Endothelial cell of umbilical vein (primary cell): ENCODE data around the gene FAM168A. TPM values are rescaled to one million over a fixed set of nuclear protein-coding genes. Genes with fewer than 3 reads are reported as not detected.
A peak's percentile ranks its signal among the peaks of the same experiment; 100 is the strongest.

Experiments used
- BruUV-seq: library from RNA; stranded (reverse); fragments of 400-500 nt; replicated peaks from 2 replicates; lab custom pipeline; 2021; lab: Mats Ljungman, UMichigan
- CTCF ChIA-PET: fragments of 300-600, 350-600 bp; sonication (Branson Sonifier 250); formaldehyde crosslinking; loops from one replicate; lab custom pipeline; 2021; ENCODE audit warnings: antibody characterized with exemption, inconsistent platforms; lab: Charles Lee
- POLR2A ChIA-PET: fragments of 300-600, 350-600 bp; sonication (Branson Sonifier 250); formaldehyde crosslinking; loops from one replicate; lab custom pipeline; 2021; ENCODE audit warnings: antibody characterized with exemption, inconsistent platforms; lab: Charles Lee
- DNase-seq: peaks from one replicate; pipeline ENCODE4 v3.0.0-alpha.2; 2011; ENCODE audit warnings: low read depth, low spot score
- FAIRE-seq: peaks from 2 replicates; lab custom pipeline; 2011; peaks lifted over from hg19 to GRCh38; lab: Jason Lieb, UNC
- H2AFZ ChIP-seq: 2 replicates; pipeline ENCODE4 v1.6.0; 2012; ENCODE audit warnings: low read depth, low read length, control low read depth, inconsistent platforms
- H3K27ac ChIP-seq: 2 replicates; pipeline ENCODE4 v1.5.1; 2011; ENCODE audit warnings: low read depth, mild to moderate bottlenecking, control low read depth, low read length, moderate library complexity; ENCODE audit not compliant: insufficient read depth
- H3K27me3 ChIP-seq, 2 experiments: 2 replicates each; pipeline versions ENCODE4 v1.6.0 to v1.6.1; 2011; ENCODE audit warnings: low read length in 2 of 2, mixed read lengths in 1 of 2; ENCODE audit not compliant: control insufficient read depth in 2 of 2, insufficient read depth in 2 of 2
- H3K36me3 ChIP-seq, 2 experiments: 2 replicates in 1 of 2; 3 replicates in 1 of 2; pipeline ENCODE4 v1.5.1; 2011; ENCODE audit warnings: low read length in 2 of 2, mild to moderate bottlenecking in 1 of 2, moderate library complexity in 1 of 2; ENCODE audit not compliant: control insufficient read depth in 2 of 2, insufficient read depth in 2 of 2; ENCODE audit errors: extremely low read depth in 1 of 2
- H3K4me1 ChIP-seq: 3 replicates; pipeline ENCODE4 v1.5.1; 2011; ENCODE audit warnings: mild to moderate bottlenecking, low read length; ENCODE audit not compliant: control insufficient read depth, insufficient read depth; ENCODE audit errors: extremely low read depth
- H3K4me2 ChIP-seq: 2 replicates; pipeline ENCODE4 v1.6.1; 2011; ENCODE audit warnings: low read length, control low read depth, mixed read lengths; ENCODE audit not compliant: insufficient read depth
- H3K4me3 ChIP-seq, 3 experiments: fragments of 200-600 bp in 1 of 3; sonication (generic), shearing (Covaris generic) in 1 of 3; replicated peaks in 1 of 3; 2 replicates each; pipeline ENCODE4 v1.5.1; 2011 to 2016; ENCODE audit warnings: control low read depth in 3 of 3, low read length in 3 of 3, mild to moderate bottlenecking in 2 of 3, inconsistent platforms in 1 of 3, low read depth in 1 of 3, moderate library complexity in 1 of 3; ENCODE audit not compliant: insufficient read depth in 1 of 3
- H3K79me2 ChIP-seq: 2 replicates; pipeline ENCODE4 v1.6.0; 2012; ENCODE audit warnings: low read length, inconsistent platforms; ENCODE audit not compliant: control insufficient read depth, insufficient read depth
- H3K9ac ChIP-seq: replicated peaks from 2 replicates; pipeline ENCODE3; 2011; ENCODE audit warnings: low read length, control low read depth; ENCODE audit not compliant: insufficient read depth; ENCODE audit errors: extremely low read depth
- H3K9me1 ChIP-seq: replicated peaks from 3 replicates; pipeline ENCODE4 v1.6.0; 2011; ENCODE audit warnings: mild to moderate bottlenecking, low read length; ENCODE audit not compliant: control insufficient read depth, insufficient read depth; ENCODE audit errors: extremely low read depth
- H3K9me3 ChIP-seq: replicated peaks from 2 replicates; pipeline ENCODE4 v1.5.1; 2012; ENCODE audit warnings: low read length, inconsistent platforms; ENCODE audit not compliant: control insufficient read depth, insufficient read depth
- H4K20me1 ChIP-seq: replicated peaks from 2 replicates; pipeline ENCODE3; 2011; ENCODE audit warnings: mild to moderate bottlenecking, low read length; ENCODE audit not compliant: control insufficient read depth, insufficient read depth; ENCODE audit errors: extremely low read depth
- CTCF ChIP-seq, 2 donors: IDR thresholded peaks; 1 replicate in 1 of 2; 2 replicates in 1 of 2; pipeline ENCODE4 v1.5.1; 2011; ENCODE audit warnings: low read length in 2 of 2, mild to moderate bottlenecking in 2 of 2, moderate library complexity in 2 of 2, control low read depth in 1 of 2, inconsistent platforms in 1 of 2, low read depth in 1 of 2; ENCODE audit not compliant: insufficient read depth in 1 of 2; ENCODE audit errors: extremely low read depth in 1 of 2
- EZH2 ChIP-seq: IDR thresholded peaks from 2 replicates; pipeline ENCODE4 v1.6.1; 2012; ENCODE audit warnings: borderline replicate concordance, low read depth, mild to moderate bottlenecking, moderate library complexity, low read length, inconsistent platforms; ENCODE audit not compliant: severe bottlenecking
- FOS ChIP-seq: IDR thresholded peaks from 2 replicates; pipeline ENCODE4 v1.6.1; 2011; ENCODE audit warnings: mild to moderate bottlenecking, low read length, moderate library complexity, borderline replicate concordance; ENCODE audit not compliant: insufficient read depth
- GATA2 ChIP-seq: IDR thresholded peaks from 2 replicates; pipeline ENCODE4 v1.7.0; 2011; ENCODE audit warnings: low read depth, mild to moderate bottlenecking, moderate library complexity, mixed read lengths, low read length; ENCODE audit not compliant: insufficient read length, insufficient read depth
- JUN ChIP-seq: IDR thresholded peaks from 2 replicates; pipeline ENCODE4 v1.6.1; 2011; ENCODE audit warnings: borderline replicate concordance, low read depth; ENCODE audit not compliant: insufficient read length, insufficient read depth
- MAX ChIP-seq: IDR thresholded peaks from 2 replicates; pipeline ENCODE4 v1.6.1; 2011; ENCODE audit not compliant: insufficient read depth, insufficient read length
- MYC ChIP-seq: IDR thresholded peaks from one replicate; pipeline ENCODE4 v1.6.1; 2011; ENCODE audit warnings: mild to moderate bottlenecking, low read depth, low read length
- POLR2A ChIP-seq: IDR thresholded peaks from 2 replicates; pipeline ENCODE4 v1.6.1; 2012; ENCODE audit warnings: low read depth, mild to moderate bottlenecking, control low read depth, low read length
- POLR2AphosphoS5 ChIP-seq: IDR thresholded peaks from 2 replicates; pipeline ENCODE4 v1.6.1; 2012; ENCODE audit warnings: low read depth, mild to moderate bottlenecking, control low read depth, low read length, moderate library complexity; ENCODE audit not compliant: insufficient read depth
- dilution Hi-C: fragments of 300-500 bp; cut with MboI; formaldehyde crosslinking; loops from one replicate; pipeline ENCODE4 v1.15.0; 2019; ENCODE audit warnings: low sequenced_read_pairs; ENCODE audit not compliant: extremely low pct_ligation_motif_present
- intact Hi-C: fragments of 100-400 bp; cut with micrococcal nuclease; formaldehyde crosslinking; loops from one replicate; pipeline ENCODE4 v1.10.0; 2022
- polyA plus RNA-seq, 4 experiments: library from polyadenylated mRNA; depleted of rRNA in 3 of 4; stranded (reverse) in 3 of 4; unstranded in 1 of 4; fragments of >200 nt; gene quantifications; 2 replicates each; pipeline versions ENCODE4 v1.2.1 to v1.2.3, GENCODE V29; 2011 to 2012; ENCODE audit warnings: missing spikeins in 1 of 4
- total RNA-seq: library from RNA; stranded (reverse); gene quantifications from 2 replicates; pipeline ENCODE4 v1.2.3, GENCODE V29; 2021

The FAM168A gene
- total and polyA plus RNA-seq, 2 donors (not counting 3 experiments of a cell fraction or from before 2014, with no cell fraction given), result 17.0 to 20.5 TPM

GRCh38 chr11:73360743-73361369, 237.1 kb downstream of the FAM168A start:
- Histone ChIP-seq H3K9ac (no peak overlapping the region), H4K20me1 (no peaks in the 10 kb centered on the region), H3K4me2 (no peak overlapping the region), H3K4me3 (no peak overlapping the region), H3K9me1 (no peaks in the 10 kb centered on the region), H3K36me3 (peaks cover 11 to 76% of the 10 kb centered on the region in 2 experiments), H3K27ac (no peak overlapping the region), H2AFZ (no peak overlapping the region), H3K9me3 (no peaks in the 10 kb centered on the region), H3K27me3 (no peaks in the 10 kb centered on the region), H3K4me1 (peaks cover 3% of the 10 kb centered on the region), H3K79me2 (no peaks in the 10 kb centered on the region)
- intact Hi-C loops, result no loop called here
- POLR2A ChIA-PET, result no interaction called here
- dilution Hi-C loops, result no loop called here
- DNase-seq, result no peak
- TF ChIP-seq GATA2, result no peak
- TF ChIP-seq POLR2AphosphoS5, result no peak
- TF ChIP-seq JUN, result no peak
- TF ChIP-seq MYC, result no peak
- no peak for TF ChIP-seq FOS
- no peak for TF ChIP-seq MAX
- TF ChIP-seq POLR2A, result no peak
- TF ChIP-seq EZH2, result no peak
- no peak for TF ChIP-seq CTCF (IDR thresholded peaks at IDR 0.05; ENCODE audit: extremely low read depth in 1 of 2, insufficient read depth in 1 of 2, low read depth in 1 of 2, low read length in 2 of 2)
- CTCF ChIA-PET, result interaction anchor here (0.7 to 4.9 kb wide), 18 partner anchors 9 to 300 kb away, joined by 3 to 54 read pairs (median 6); no protein-coding TSS in a partner anchor
- no TSS peak for BruUV-seq
- FAIRE-seq, result peak; percentile 21
